ENCODE results near the gene ARHGAP24. TPM values are rescaled to one million over a fixed set of nuclear protein-coding genes. Genes with fewer than 3 reads are reported as not detected.

Gene ARHGAP24
- total RNA-seq, 1 experiment from 2014 or later, result 1.2 TPM

- no peaks in the 10 kb centered on the region for H3K36me3 ChIP-seq (replicated peaks; ENCODE audit: control insufficient read depth, insufficient read depth, low read length)
- DNase-seq, result no peak
- no peak overlapping the region for H3K4me3 ChIP-seq (ENCODE audit: insufficient read depth, low read depth, low read length)
- H3K27me3 ChIP-seq (ENCODE audit: control insufficient read depth, insufficient read depth, low read length), result no peaks in the 10 kb centered on the region
Observed at GRCh38 chr4:85520765-85521749, 46.1 kb downstream of the ARHGAP24 start.

- Histone ChIP-seq H3K36me3 (replicated peaks; ENCODE audit: control insufficient read depth, insufficient read depth, low read length) (no peaks in the 10 kb centered on the region), H3K4me3 (ENCODE audit: insufficient read depth, low read depth, low read length) (no peak overlapping the region), H3K27me3 (ENCODE audit: control insufficient read depth, insufficient read depth, low read length) (no peaks in the 10 kb centered on the region)
- DNase-seq, result no peak
Observed at GRCh38 chr4:85522277-85522676, 47.3 kb downstream of the ARHGAP24 start.

- no peak overlapping the region for H3K4me3 ChIP-seq (ENCODE audit: insufficient read depth, low read depth, low read length)
- H3K36me3 ChIP-seq (replicated peaks; ENCODE audit: control insufficient read depth, insufficient read depth, low read length), result no peaks in the 10 kb centered on the region
- H3K27me3 ChIP-seq (ENCODE audit: control insufficient read depth, insufficient read depth, low read length), result no peaks in the 10 kb centered on the region
- no peak for DNase-seq
Observed at GRCh38 chr4:85522836-85523235, 47.9 kb downstream of the ARHGAP24 start.

- Histone ChIP-seq H3K4me3 (ENCODE audit: insufficient read depth, low read depth, low read length) (no peak overlapping the region), H3K27me3 (ENCODE audit: control insufficient read depth, insufficient read depth, low read length) (no peaks in the 10 kb centered on the region), H3K36me3 (replicated peaks; ENCODE audit: control insufficient read depth, insufficient read depth, low read length) (no peaks in the 10 kb centered on the region)
- DNase-seq, result no peak
Observed at GRCh38 chr4:85527815-85528214, 52.9 kb downstream of the ARHGAP24 start.

GRCh38 chr4:85531560-85532341, 56.8 kb downstream of the ARHGAP24 start:
- no peak overlapping the region for H3K4me3 ChIP-seq (ENCODE audit: insufficient read depth, low read depth, low read length)
- no peaks in the 10 kb centered on the region for H3K27me3 ChIP-seq (ENCODE audit: control insufficient read depth, insufficient read depth, low read length)
- no peak for DNase-seq
- H3K36me3 ChIP-seq (replicated peaks; ENCODE audit: control insufficient read depth, insufficient read depth, low read length), result no peaks in the 10 kb centered on the region

- Histone ChIP-seq H3K27me3 (ENCODE audit: control insufficient read depth, insufficient read depth, low read length) (no peaks in the 10 kb centered on the region), H3K4me3 (ENCODE audit: insufficient read depth, low read depth, low read length) (no peak overlapping the region)
- DNase-seq, result no peak
Observed at GRCh38 chr4:85534120-85534519, 59.2 kb downstream of the ARHGAP24 start.

GRCh38 chr4:85543832-85544231, 68.9 kb downstream of the ARHGAP24 start:
- no peaks in the 10 kb centered on the region for H3K27me3 ChIP-seq (ENCODE audit: control insufficient read depth, insufficient read depth, low read length)
- no peaks in the 10 kb centered on the region for H3K36me3 ChIP-seq (replicated peaks; ENCODE audit: control insufficient read depth, insufficient read depth, low read length)
- peak; percentile 23 for DNase-seq
- H3K4me3 ChIP-seq (ENCODE audit: insufficient read depth, low read depth, low read length), result no peak overlapping the region

More at GRCh38 chr4:85534120-85534519, 59.2 kb downstream of the ARHGAP24 start:
- no peaks in the 10 kb centered on the region for H3K36me3 ChIP-seq (replicated peaks; ENCODE audit: control insufficient read depth, insufficient read depth, low read length)

GRCh38 chr4:85544751-85545150, 69.8 kb downstream of the ARHGAP24 start:
- Histone ChIP-seq H3K27me3 (ENCODE audit: control insufficient read depth, insufficient read depth, low read length) (no peaks in the 10 kb centered on the region), H3K4me3 (ENCODE audit: insufficient read depth, low read depth, low read length) (no peak overlapping the region), H3K36me3 (replicated peaks; ENCODE audit: control insufficient read depth, insufficient read depth, low read length) (no peaks in the 10 kb centered on the region)
- no peak for DNase-seq

GRCh38 chr4:85548116-85548515, 73.2 kb downstream of the ARHGAP24 start:
- DNase-seq, result no peak
- Histone ChIP-seq H3K27me3 (ENCODE audit: control insufficient read depth, insufficient read depth, low read length) (no peaks in the 10 kb centered on the region), H3K36me3 (replicated peaks; ENCODE audit: control insufficient read depth, insufficient read depth, low read length) (no peaks in the 10 kb centered on the region), H3K4me3 (ENCODE audit: insufficient read depth, low read depth, low read length) (no peak overlapping the region)

GRCh38 chr4:85548841-85549240, 73.9 kb downstream of the ARHGAP24 start:
- no peaks in the 10 kb centered on the region for H3K27me3 ChIP-seq (ENCODE audit: control insufficient read depth, insufficient read depth, low read length)
- no peak for DNase-seq
- H3K36me3 ChIP-seq (replicated peaks; ENCODE audit: control insufficient read depth, insufficient read depth, low read length), result no peaks in the 10 kb centered on the region
- no peak overlapping the region for H3K4me3 ChIP-seq (ENCODE audit: insufficient read depth, low read depth, low read length)

GRCh38 chr4:85555206-85555605, 80.3 kb downstream of the ARHGAP24 start:
- no peak for DNase-seq

GRCh38 chr4:85556283-85556682, 81.3 kb downstream of the ARHGAP24 start:
- no peaks in the 10 kb centered on the region for H3K36me3 ChIP-seq (replicated peaks; ENCODE audit: control insufficient read depth, insufficient read depth, low read length)
- H3K27me3 ChIP-seq (ENCODE audit: control insufficient read depth, insufficient read depth, low read length), result no peaks in the 10 kb centered on the region
- no peak overlapping the region for H3K4me3 ChIP-seq (ENCODE audit: insufficient read depth, low read depth, low read length)
- no peak for DNase-seq

More at GRCh38 chr4:85555206-85555605, 80.3 kb downstream of the ARHGAP24 start:
- Histone ChIP-seq H3K36me3 (replicated peaks; ENCODE audit: control insufficient read depth, insufficient read depth, low read length) (no peaks in the 10 kb centered on the region), H3K27me3 (ENCODE audit: control insufficient read depth, insufficient read depth, low read length) (no peaks in the 10 kb centered on the region), H3K4me3 (ENCODE audit: insufficient read depth, low read depth, low read length) (no peak overlapping the region)

- Histone ChIP-seq H3K4me3 (ENCODE audit: insufficient read depth, low read depth, low read length) (no peak overlapping the region), H3K27me3 (ENCODE audit: control insufficient read depth, insufficient read depth, low read length) (no peaks in the 10 kb centered on the region), H3K36me3 (replicated peaks; ENCODE audit: control insufficient read depth, insufficient read depth, low read length) (no peaks in the 10 kb centered on the region)
- no peak for DNase-seq
Observed at GRCh38 chr4:85557016-85557901, 82.3 kb downstream of the ARHGAP24 start.

All from H7 (cell line).